Omental fat pad (tissue), 4 donors: Measurements from ENCODE around the gene ANLN. TPM values are rescaled to one million over a fixed set of nuclear protein-coding genes. Genes with fewer than 3 reads are reported as not detected.
"Not testable (repeated sequence)": the region's sequence is repeated elsewhere in the genome, so short reads cannot be mapped to it uniquely, and the experiment has no call there.

Experiments
- ATAC-seq: fragments of 150-250 bp; one replicate; pipeline ENCODE4 v1.9.1; 2016; ENCODE audit warnings: mild to moderate bottlenecking, moderate library complexity; ENCODE audit not compliant: low FRiP score
- DNase-seq: peaks from one replicate; pipeline ENCODE4 v3.0.0-alpha.2; 2019; ENCODE audit warnings: low spot score
- CTCF ChIP-seq, 3 donors: fragments of 450-650 bp; IDR thresholded peaks; one replicate each; pipeline ENCODE4 v1.5.1; 2016 to 2017; ENCODE audit warnings: antibody characterized with exemption in 3 of 3, mild to moderate bottlenecking in 3 of 3, moderate library complexity in 2 of 3
- total RNA-seq, 4 donors: library from RNA; depleted of rRNA; stranded (reverse); fragments of >200 nt; gene quantifications; one replicate each; pipeline ENCODE4 v1.1.0, GENCODE V29; 2016

The ANLN gene
- total RNA-seq, 4 donors from 2014 or later = 2.7 to 10.2 (median 6.4) TPM

DNA sequence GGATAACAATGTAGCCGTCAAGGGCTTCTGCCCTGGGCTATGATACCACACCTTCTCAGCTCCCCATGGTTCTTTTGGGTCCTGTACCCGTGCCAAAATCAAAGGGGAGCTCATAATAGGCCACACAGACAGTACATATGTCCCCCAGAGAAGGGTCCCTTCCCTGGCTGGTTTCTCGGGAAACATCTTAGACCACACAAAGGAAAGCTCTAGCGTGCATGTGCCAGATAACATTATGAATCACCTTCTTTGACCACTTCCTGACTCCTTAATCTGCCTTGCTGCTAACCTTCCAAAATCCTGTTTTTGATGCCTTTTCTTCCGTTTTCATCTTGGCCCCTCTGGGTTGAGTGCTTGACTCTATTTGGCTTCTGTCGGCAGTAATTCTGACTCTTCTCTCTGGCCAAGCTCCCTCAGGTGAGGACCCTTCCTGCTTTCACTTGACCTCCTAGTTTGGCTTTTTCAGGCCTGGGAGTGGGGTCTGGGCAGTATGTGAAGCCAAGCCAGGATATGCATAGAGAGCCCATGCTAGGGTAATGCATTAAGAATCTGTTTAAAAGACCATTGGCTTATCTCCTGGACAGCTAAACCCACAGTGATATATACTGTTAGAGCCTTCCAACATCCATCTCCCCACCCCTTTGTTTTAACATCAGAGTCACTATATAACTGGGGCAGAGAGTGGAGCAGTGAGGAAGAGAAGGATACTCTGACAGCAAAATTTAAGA lies 84.8 kb downstream of the ANLN start:
- no peak for TF ChIP-seq CTCF (IDR thresholded peaks at IDR 0.05)
- DNase-seq = no peak
- ATAC-seq = no peak

DNA sequence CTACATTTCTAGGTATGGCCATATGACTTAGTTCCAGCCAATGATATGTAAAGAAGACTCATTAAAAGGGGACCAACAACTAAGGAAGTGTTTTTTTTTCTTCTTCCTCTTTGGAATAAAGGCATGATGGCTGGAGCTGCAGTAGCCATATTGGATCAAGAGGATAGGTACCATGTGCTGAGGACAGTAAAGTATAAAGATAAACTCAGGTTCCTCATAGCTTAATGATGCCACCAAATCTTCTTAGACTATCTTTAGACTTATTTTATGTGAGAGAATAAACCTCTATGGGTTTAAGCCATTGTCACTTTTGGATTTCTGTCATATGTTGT lies 85.3 kb downstream of the ANLN start:
- no peak for TF ChIP-seq CTCF (IDR thresholded peaks at IDR 0.05)
- no peak for DNase-seq
- no peak for ATAC-seq

DNA sequence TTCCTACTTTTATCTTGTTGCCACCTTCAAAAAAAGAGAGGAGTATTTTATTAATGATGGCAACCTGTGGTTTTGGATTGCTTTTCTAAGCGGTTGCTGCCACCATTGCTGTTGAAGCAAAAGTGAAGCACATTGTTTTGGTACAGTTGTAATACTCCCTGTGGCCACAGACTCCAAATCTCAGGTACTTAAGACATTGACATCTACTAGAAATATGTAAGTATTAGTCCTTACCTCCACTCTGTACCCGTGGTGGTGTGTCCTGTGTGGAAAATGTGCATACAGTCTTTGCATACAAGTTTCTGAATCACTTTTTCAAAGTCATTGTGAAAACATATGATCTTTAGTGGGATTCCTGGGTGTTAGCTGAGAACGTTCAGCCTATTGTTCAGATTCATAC lies 85.7 kb downstream of the ANLN start:
- DNase-seq = no peak
- ATAC-seq = no peak
- no peak for TF ChIP-seq CTCF (IDR thresholded peaks at IDR 0.05)

DNA sequence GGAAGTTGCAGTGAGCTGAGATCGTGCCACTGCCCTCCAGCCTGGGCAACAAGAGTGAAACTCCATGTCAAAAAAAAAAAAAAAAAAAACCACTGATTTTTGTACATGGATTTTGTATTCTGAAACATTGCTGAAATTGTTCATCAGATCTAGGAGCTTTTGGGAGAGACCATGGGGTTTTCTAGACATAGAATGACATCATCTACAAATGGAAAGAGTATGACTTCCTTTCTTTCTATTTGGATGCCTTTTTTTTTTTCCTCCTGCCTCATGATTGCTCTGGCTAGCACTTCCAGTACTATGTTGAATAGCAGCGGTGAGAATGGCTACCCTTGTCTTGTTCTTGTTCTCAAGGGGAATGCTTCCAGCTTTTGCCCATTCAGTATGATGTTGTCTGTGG lies 89.1 kb downstream of the ANLN start:
- TF ChIP-seq CTCF (IDR thresholded peaks at IDR 0.05) = no peak
- ATAC-seq (no peak), DNase-seq (no peak)

DNA sequence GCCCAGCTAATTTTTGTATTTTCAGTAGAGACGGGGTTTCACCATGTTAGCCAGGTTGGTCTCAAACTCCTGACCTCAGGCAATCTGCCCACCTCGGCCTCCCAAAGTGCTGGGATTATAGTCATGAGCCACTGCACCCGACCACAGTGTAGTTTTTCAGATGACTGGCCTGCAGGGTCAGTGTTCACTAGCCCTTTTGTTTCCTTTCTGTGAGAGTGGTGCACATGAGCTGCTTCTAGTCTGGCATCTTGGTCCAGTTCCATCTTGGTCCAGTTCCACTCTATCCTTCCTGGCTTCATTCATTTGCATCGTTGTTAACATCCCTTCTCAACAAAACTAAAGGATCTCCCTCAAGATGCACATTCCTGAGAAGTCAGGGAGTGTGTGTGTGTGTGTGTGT lies 94.2 kb downstream of the ANLN start:
- not testable (repeated sequence) for ATAC-seq, DNase-seq

DNA sequence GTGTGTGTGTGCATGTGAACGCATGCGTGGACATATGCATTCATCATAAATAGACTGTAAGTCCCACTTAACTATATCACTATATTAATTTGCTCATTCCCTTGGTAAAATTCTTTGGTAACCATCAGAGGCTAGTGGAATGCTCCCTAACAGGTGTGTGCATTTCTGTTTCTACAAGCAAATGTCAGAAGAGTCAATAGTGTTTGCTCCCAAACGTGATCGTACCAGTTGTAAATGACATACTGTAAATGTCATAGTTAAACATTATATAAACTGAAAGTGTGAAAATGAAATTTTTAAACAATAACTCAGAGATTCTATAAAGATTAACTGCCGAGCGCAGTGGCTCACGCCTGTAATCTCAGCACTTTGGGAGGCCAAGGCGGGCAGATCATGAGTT lies 94.6 kb downstream of the ANLN start:
- no peak for TF ChIP-seq CTCF (IDR thresholded peaks at IDR 0.05)

DNA sequence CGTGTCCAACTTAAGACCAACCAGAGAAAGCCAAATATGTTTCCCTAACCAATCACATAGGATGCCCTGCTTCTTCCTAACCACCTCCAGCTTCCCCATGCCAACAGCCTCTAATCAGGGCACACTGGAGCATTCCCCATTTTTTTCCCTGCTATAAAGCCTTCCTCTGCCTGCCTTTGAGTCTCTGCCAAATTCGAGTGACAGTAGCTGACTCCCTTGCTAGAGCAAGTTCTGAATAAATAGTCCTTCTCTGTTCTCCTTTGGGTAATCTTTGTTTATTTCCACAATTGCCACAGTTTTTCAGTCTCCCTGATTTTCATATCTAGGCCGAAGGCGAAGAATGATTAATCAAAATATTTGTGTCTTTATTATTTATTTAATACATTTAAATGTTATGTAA lies 96.7 kb downstream of the ANLN start:
- no peak for TF ChIP-seq CTCF (IDR thresholded peaks at IDR 0.05)
- ATAC-seq = no peak
- DNase-seq = no peak

More for the DNA sequence above, 94.6 kb downstream of the ANLN start:
- DNase-seq (no peak), ATAC-seq (no peak)
